Thymus (tissue), 11 donors: ENCODE data around the gene FILIP1L. TPM values are rescaled to one million over a fixed set of nuclear protein-coding genes. Genes with fewer than 3 reads are reported as not detected.

Source experiments
- DNase-seq, 9 donors: peaks; one replicate each; pipeline ENCODE4 v3.0.0-alpha.2; 2013; ENCODE audit warnings: low spot score in 9 of 9, low read depth in 6 of 9, missing footprints in 1 of 9
- H3K27ac ChIP-seq, 2 donors: one replicate each; pipeline ENCODE4 v1.5.1; 2013; ENCODE audit warnings: control low read depth in 1 of 2, low read depth in 1 of 2, low read length in 1 of 2, mild to moderate bottlenecking in 1 of 2, moderate library complexity in 1 of 2
- H3K27me3 ChIP-seq, 2 donors: one replicate each; pipeline ENCODE4 v1.5.1; 2013; ENCODE audit warnings: low read length in 1 of 2; ENCODE audit not compliant: control insufficient read depth in 2 of 2, insufficient read depth in 1 of 2
- H3K36me3 ChIP-seq, 2 donors: one replicate each; pipeline ENCODE4 v1.5.1; 2013; ENCODE audit warnings: low read length in 1 of 2, mild to moderate bottlenecking in 1 of 2, moderate library complexity in 1 of 2; ENCODE audit not compliant: control insufficient read depth in 2 of 2, insufficient read depth in 2 of 2
- H3K4me1 ChIP-seq, 2 donors: one replicate each; pipeline ENCODE4 v1.5.1; 2013; ENCODE audit warnings: low read length in 2 of 2; ENCODE audit not compliant: control insufficient read depth in 2 of 2, insufficient read depth in 2 of 2
- H3K4me3 ChIP-seq, 2 donors: one replicate each; pipeline ENCODE4 v1.5.1; 2013; ENCODE audit warnings: low read length in 2 of 2, control low read depth in 1 of 2, mild to moderate bottlenecking in 1 of 2
- H3K9me3 ChIP-seq, 2 donors: one replicate each; pipeline ENCODE4 v1.5.1; 2013; ENCODE audit warnings: low read length in 1 of 2, mild to moderate bottlenecking in 1 of 2; ENCODE audit not compliant: control insufficient read depth in 2 of 2, insufficient read depth in 1 of 2
- WGBS: extraction: QIAGEN DNeasy Blood & Tissue Kit; methylation state at CpG from one replicate; pipeline ENCODE4 v1.1.7; 2013; 5-methylcytosine and 5-hydroxymethylcytosine counted together
- polyA plus RNA-seq: library from polyadenylated mRNA; stranded (reverse); fragments of 200-250 nt; gene quantifications from one replicate; pipeline ENCODE4 v1.2.3, GENCODE V29; 2013
- total RNA-seq: library from RNA; stranded (reverse); fragments of 120-200 nt; gene quantifications from one replicate; pipeline ENCODE4 v1.2.4, GENCODE V29; 2013
- donor health status: healthy.

FILIP1L gene
- total and polyA plus RNA-seq, 2 donors, result 6.6 to 15.5 TPM

DNA sequence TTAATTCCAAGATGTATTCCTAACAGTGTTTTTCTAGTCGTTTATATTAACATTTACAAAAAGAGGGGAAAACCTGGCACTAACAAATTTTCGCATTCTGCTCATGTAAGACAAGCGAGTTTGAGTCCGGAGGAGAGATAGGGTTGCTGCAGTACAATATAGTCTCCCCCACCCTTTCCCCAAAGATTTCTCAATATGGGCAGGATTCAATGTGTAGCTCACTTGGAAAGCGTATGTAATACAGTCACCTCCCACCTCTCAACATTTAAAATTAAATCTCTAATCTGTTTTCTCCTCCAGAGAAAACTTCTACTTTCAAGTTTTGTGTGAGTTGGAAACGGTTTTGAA, 238.7 kb downstream of the FILIP1L start:
- peak in 4 of 9 donors; percentile 16 to 65 (median 34) for DNase-seq
- WGBS, result under 1% methylated on average over 6 of the region's 6 CpGs
- H3K4me1 ChIP-seq, result peaks cover 7 to 8% of the 10 kb centered on the region in 2 donors
- peak overlapping the region; percentile 53 to 68 for H3K27ac ChIP-seq
- H3K36me3 ChIP-seq, result no peaks in the 10 kb centered on the region
- peak overlapping the region; percentile 48 to 53 for H3K4me3 ChIP-seq
- peaks cover 20 to 24% of the 10 kb centered on the region in 2 donors for H3K27me3 ChIP-seq
- H3K9me3 ChIP-seq, result no peaks in the 10 kb centered on the region

DNA sequence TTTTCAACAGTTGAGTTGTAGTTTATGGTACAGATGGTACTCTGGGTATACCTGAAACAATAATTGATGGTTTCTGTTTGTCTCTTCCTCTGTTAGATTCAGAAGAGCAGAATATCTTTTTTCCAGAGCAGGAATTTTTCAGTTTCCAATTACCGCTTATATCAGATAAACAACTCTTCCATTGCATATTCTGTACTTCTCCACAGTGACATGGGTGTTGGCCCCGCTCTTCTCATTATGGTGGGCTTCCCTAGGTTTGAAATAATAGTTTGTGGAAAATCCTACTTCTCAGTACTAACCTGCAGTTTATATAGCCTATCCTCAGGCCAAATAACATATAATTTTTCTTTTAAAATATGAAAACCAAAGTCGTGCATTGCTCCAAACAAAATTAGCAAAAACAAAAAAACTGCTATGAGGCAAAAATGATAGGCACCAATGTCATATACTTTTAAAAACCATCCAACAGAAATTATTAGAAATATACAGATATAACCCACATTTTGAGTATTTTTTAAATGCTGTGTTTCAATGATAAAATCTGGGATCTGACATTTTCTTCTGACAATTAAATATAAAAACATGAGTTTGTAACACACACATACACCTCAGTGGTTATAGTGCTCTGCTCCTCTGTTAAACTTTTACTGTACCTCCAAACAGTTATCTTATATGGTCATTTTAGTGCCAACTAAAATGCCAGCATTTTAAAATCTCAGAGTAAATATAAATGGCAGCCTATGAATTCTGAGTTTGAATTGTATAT, 239.9 kb downstream of the FILIP1L start:
- H3K27ac ChIP-seq, result no peak overlapping the region
- no peak overlapping the region for H3K4me3 ChIP-seq
- no peaks in the 10 kb centered on the region for H3K9me3 ChIP-seq
- no peaks in the 10 kb centered on the region for H3K36me3 ChIP-seq
- peaks cover 7 to 8% of the 10 kb centered on the region in 2 donors for H3K4me1 ChIP-seq
- DNase-seq, result no peak
- H3K27me3 ChIP-seq, result peaks cover 20 to 24% of the 10 kb centered on the region in 2 donors
- WGBS, result 98% methylated on average over 3 of the region's 3 CpGs

DNA sequence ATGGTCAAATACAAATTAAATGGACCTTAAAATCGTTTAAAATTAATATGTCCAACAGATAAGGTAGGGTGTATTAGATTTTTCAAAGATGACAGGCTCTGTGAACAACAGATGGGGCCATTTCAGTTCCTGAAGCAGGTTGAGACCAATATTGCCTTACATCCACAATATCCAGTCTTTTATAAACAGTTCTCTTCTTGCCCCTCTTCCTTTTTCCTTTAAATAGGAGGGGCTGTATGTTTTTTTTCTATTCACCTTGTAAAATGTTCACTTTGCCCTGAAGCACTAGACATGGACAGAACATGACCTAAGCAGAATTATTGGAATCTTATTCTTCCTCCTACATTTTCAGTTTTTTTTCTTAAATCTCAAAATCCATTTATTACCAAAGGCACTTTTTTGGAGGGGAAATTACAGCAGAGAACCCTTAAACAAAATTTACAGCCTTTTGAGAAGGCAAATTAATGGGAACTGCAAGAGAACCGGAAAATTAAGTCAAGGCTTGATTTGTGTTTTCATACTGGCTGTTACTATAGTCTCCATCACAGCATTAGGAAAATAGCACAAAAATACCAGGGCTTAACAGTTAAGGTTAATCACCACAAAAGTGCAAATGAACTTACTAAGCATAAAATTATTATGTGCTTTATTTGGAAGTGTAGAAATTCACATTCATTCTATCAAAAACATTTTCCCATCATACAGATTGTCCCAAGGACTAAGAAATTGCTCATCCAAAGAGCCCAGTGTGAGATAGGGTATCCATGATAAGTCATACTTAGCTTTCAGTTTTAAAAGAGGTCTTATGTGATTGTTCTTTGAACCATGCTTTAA, 240.8 kb downstream of the FILIP1L start:
- Histone ChIP-seq H3K27ac (no peak overlapping the region), H3K4me1 (peaks cover 7 to 8% of the 10 kb centered on the region in 2 donors), H3K36me3 (no peaks in the 10 kb centered on the region), H3K9me3 (no peaks in the 10 kb centered on the region), H3K27me3 (peaks cover 20 to 24% of the 10 kb centered on the region in 2 donors), H3K4me3 (no peak overlapping the region)
- DNase-seq, result no peak
- 38% methylated on average over 2 of the region's 2 CpGs for WGBS

DNA sequence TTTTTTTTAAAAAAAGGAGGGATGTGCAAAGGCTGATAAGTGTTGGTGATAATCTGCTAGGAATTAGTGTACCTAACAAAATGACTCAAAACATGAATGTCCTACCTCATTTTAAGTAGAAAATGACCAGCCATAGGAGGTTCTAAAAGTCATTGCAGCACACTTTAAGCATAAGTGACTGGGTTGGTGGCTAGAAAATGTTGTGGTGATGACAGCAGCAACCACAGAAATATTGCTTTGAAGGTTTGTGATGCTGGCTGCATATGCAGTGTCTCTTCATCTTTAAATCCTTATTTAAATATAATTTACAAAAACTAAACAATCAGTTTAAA, 241.4 kb downstream of the FILIP1L start:
- Histone ChIP-seq H3K4me1 (peaks cover 7 to 8% of the 10 kb centered on the region in 2 donors), H3K36me3 (no peaks in the 10 kb centered on the region), H3K27me3 (peaks cover 20 to 24% of the 10 kb centered on the region in 2 donors), H3K4me3 (no peak overlapping the region), H3K27ac (no peak overlapping the region), H3K9me3 (no peaks in the 10 kb centered on the region)
- DNase-seq, result no peak

DNA sequence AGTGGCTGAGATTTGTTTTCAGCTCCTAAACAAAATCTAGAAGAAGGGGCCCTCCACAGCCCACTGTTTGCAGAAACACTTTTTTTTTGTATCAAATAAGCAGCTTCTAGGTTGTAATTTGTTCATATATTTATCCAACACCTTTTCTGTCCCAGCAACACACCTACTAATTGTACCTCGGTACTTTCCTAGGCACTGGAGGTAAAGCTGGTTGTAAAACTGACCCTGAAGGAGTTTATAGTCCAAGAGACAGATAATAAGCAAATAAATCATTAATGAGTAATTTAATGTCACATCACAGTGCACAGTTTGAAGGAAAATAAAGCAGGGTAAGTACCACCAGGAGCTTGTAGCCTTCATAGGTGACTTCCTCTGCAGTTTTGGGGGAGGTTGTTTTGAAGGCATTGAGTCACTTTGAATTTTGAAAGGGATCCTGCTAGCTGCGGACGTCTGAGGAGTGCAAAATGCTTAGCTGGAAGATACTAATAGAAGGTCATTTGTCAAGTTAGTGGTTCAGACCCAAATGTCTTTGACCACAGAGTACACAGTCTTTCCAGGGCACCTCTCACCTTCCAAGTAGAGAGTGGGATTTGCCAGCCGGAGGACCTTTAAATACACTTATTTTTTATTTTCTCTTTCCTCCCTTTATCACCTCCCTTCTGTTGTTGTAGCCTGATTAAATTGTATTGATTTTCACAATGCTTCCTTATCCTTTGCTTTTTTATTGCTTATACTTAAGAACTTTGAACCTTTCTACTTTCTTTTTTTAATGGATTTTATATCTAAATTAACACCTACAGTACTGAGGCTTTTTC, 242.9 kb downstream of the FILIP1L start:
- no peaks in the 10 kb centered on the region for H3K36me3 ChIP-seq
- 85% methylated on average over 4 of the region's 4 CpGs for WGBS
- no peak for DNase-seq
- H3K27me3 ChIP-seq, result peaks cover 14 to 22% of the 10 kb centered on the region in 2 donors
- H3K27ac ChIP-seq, result peak overlapping the region in 1 of 2 donors; percentile 42
- no peak overlapping the region for H3K4me3 ChIP-seq
- peaks cover 7 to 8% of the 10 kb centered on the region in 2 donors for H3K4me1 ChIP-seq
- H3K9me3 ChIP-seq, result no peaks in the 10 kb centered on the region

DNA sequence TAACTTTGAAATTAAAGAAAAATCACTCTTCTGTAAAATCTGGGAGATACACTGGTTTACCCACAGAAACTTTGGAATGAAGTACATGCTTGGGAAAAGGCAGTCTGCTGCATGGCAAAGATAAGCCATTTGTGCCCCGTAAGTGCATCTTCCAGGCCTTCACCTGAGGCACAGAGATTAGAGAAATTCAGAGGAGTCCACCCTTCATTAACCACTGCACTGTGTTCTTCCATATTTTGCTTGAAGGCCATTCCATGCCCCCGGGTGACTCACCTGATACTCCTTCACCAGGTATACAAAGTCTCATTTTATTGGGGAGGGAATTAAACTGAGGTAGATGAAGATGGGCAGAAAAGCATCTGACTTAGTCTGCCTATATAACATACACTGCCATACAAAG, 243.6 kb downstream of the FILIP1L start:
- Histone ChIP-seq H3K27ac (no peak overlapping the region), H3K4me3 (no peak overlapping the region), H3K36me3 (no peaks in the 10 kb centered on the region), H3K27me3 (peaks cover 7 to 16% of the 10 kb centered on the region in 2 donors), H3K9me3 (no peaks in the 10 kb centered on the region), H3K4me1 (peaks cover 3% of the 10 kb centered on the region in 2 donors)
- DNase-seq, result no peak
- WGBS, result 98% methylated on average over 2 of the region's 2 CpGs

DNA sequence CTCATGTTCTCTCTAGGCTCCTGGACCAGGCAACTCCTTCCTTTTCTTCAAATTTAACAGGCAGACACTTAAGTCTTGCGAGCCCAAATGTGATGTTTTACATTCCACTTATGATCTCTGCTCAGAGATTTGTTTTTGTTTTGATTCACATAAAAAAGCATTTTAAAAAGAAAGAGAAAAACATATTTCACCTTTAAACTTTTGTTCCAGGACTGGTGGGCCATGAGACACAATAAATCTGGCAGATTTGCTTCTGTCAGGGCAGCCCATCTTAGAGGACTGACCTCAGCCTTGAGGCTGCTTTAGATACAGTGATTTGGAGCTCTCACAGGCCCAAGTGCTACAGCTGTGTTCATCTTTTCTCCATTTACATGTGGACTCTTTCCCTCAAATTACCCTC, 244.7 kb downstream of the FILIP1L start:
- 95% methylated on average over 1 of the region's 1 CpG for WGBS
- no peaks in the 10 kb centered on the region for H3K4me1 ChIP-seq
- no peak overlapping the region for H3K27ac ChIP-seq

DNA sequence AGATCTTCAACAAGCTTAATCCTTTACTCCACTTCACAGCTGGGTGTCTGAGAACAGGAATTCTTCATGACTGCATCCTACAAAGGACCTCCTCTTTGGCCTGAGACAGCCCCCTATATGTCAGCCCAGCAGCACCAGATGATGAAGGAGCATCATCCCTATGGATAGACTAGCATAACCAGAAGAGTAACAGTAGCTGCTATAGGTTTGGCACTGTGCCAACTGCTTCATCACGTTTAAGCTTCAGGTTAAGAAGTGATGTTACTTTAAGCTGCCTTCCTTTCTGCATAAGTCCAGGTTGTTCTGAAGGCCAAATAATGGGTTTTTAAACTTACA, 246.0 kb downstream of the FILIP1L start:
- no peak for DNase-seq
- 29% methylated on average over 1 of the region's 1 CpG for WGBS
- Histone ChIP-seq H3K27ac (no peak overlapping the region), H3K4me3 (no peak overlapping the region), H3K27me3 (no peaks in the 10 kb centered on the region), H3K9me3 (no peaks in the 10 kb centered on the region), H3K4me1 (no peaks in the 10 kb centered on the region), H3K36me3 (no peaks in the 10 kb centered on the region)

More for the DNA sequence above, 244.7 kb downstream of the FILIP1L start:
- Histone ChIP-seq H3K9me3 (no peaks in the 10 kb centered on the region), H3K36me3 (no peaks in the 10 kb centered on the region), H3K4me3 (no peak overlapping the region), H3K27me3 (peaks cover 3 to 5% of the 10 kb centered on the region in 2 donors)
- no peak for DNase-seq
